ENCODE data around the gene KANSL1. TPM values are rescaled to one million over a fixed set of nuclear protein-coding genes. Genes with fewer than 3 reads are reported as not detected.
A peak's percentile ranks its signal among the peaks of the same experiment; 100 is the strongest.
"Not testable (repeated sequence)": the region's sequence is repeated elsewhere in the genome, so short reads cannot be mapped to it uniquely, and the experiment has no call there.

Gene KANSL1
- total and polyA plus RNA-seq, 7 experiments from 2014 or later = 17.4 to 230 (median 163) TPM

- ChIA-PET CTCF (interaction anchor here (0.6 to 1.3 kb wide), 3 partner anchors 9 to 1497 kb away, joined by 4 to 6 read pairs (median 4); no protein-coding TSS in a partner anchor), POLR2A (interaction anchor here (0.6 to 1.2 kb wide), 2 partner anchors 13 to 23 kb away, joined by 4 to 5 read pairs; no protein-coding TSS in a partner anchor)
- Mint-ChIP-seq H3K4me1 (peaks cover 76 to 100% (median 93%) of the 10 kb centered on the region in 7 donors), H3K27ac (peak overlapping the region in 8 of 9 donors; percentile 1 to 79 (median 46)), H3K36me3 (peaks cover 0 to 21% (median 6%) of the 10 kb centered on the region in 5 donors), H3K4me3 (peak overlapping the region; percentile 8 to 98 (median 42))
- intact Hi-C loops (cut with micrococcal nuclease) = loop anchor here in 1 of 2 donors (5.0 kb wide), 1 partner anchor 39 kb away; no protein-coding TSS in a partner anchor
- H3K9me3 ChIP-seq (ENCODE audit: control insufficient read depth in 2 of 3, low read length in 3 of 3); DNase-seq; H3K4me3 ChIP-seq (ENCODE audit: low read length); ATAC-seq; H3K27ac ChIP-seq (ENCODE audit: low read depth, low read length); H3K9me3 Mint-ChIP-seq; H3K36me3 ChIP-seq (ENCODE audit: control insufficient read depth in 2 of 3, insufficient read depth in 3 of 3, low read length in 3 of 3); H3K27me3 ChIP-seq (ENCODE audit: control insufficient read depth in 2 of 2, insufficient read depth in 2 of 2, low read length in 2 of 2); H3K27me3 Mint-ChIP-seq: not testable (repeated sequence)
- peaks cover 70 to 88% of the 10 kb centered on the region in 2 donors for H3K4me1 ChIP-seq (ENCODE audit: control insufficient read depth in 2 of 2, insufficient read depth in 2 of 2, low read length in 2 of 2)
Measured at GRCh38 chr17:46181316-46181715, 11.9 kb downstream of the KANSL1 start.

GRCh38 chr17:46180892-46181274 lies 12.3 kb downstream of the KANSL1 start:
- Histone ChIP-seq H3K27ac (ENCODE audit: low read depth, low read length) (no peak overlapping the region), H3K4me3 (ENCODE audit: low read length) (no peak overlapping the region), H3K27me3 (ENCODE audit: control insufficient read depth in 2 of 2, insufficient read depth in 2 of 2, low read length in 2 of 2) (no peaks in the 10 kb centered on the region), H3K9me3 (ENCODE audit: control insufficient read depth in 2 of 3, low read length in 3 of 3) (no peaks in the 10 kb centered on the region), H3K4me1 (ENCODE audit: control insufficient read depth in 2 of 2, insufficient read depth in 2 of 2, low read length in 2 of 2) (peaks cover 72 to 89% of the 10 kb centered on the region in 2 donors), H3K36me3 (ENCODE audit: control insufficient read depth in 2 of 3, insufficient read depth in 3 of 3, low read length in 3 of 3) (no peaks in the 10 kb centered on the region)
- ATAC-seq (no peak), DNase-seq (no peak)
- Mint-ChIP-seq H3K4me3 (peak overlapping the region in 8 of 10 donors; percentile 8 to 98 (median 58)), H3K36me3 (peaks cover 0 to 23% (median 6%) of the 10 kb centered on the region in 5 donors), H3K4me1 (peaks cover 79 to 100% (median 96%) of the 10 kb centered on the region in 7 donors), H3K9me3 (peaks cover 0 to 3% (median 0%) of the 10 kb centered on the region in 11 donors), H3K27ac (peak overlapping the region in 8 of 9 donors; percentile 1 to 79 (median 46)), H3K27me3 (no peaks in the 10 kb centered on the region)
- ChIA-PET CTCF (interaction anchor here (0.6 to 1.3 kb wide), 3 partner anchors 8 to 1496 kb away, joined by 4 to 6 read pairs (median 4); no protein-coding TSS in a partner anchor), POLR2A (interaction anchor here (0.6 to 1.2 kb wide), 2 partner anchors 13 to 22 kb away, joined by 4 to 5 read pairs; no protein-coding TSS in a partner anchor)
- intact Hi-C loops (cut with micrococcal nuclease) = loop anchor here in 1 of 2 donors (5.0 kb wide), 1 partner anchor 39 kb away; no protein-coding TSS in a partner anchor

- POLR2A ChIA-PET = interaction anchor here (0.6 to 1.6 kb wide), 4 partner anchors 14 to 135 kb away, joined by 3 to 5 read pairs (median 4); no protein-coding TSS in a partner anchor
- not testable (repeated sequence) for DNase-seq; H3K9me3 ChIP-seq (ENCODE audit: control insufficient read depth in 2 of 3, low read length in 3 of 3); ATAC-seq; H3K27me3 Mint-ChIP-seq; H3K27me3 ChIP-seq (ENCODE audit: control insufficient read depth in 2 of 2, insufficient read depth in 2 of 2, low read length in 2 of 2); H3K27ac ChIP-seq (ENCODE audit: low read depth, low read length); H3K4me3 ChIP-seq (ENCODE audit: low read length); H3K36me3 ChIP-seq (ENCODE audit: control insufficient read depth in 2 of 3, insufficient read depth in 3 of 3, low read length in 3 of 3); H3K9me3 Mint-ChIP-seq
- Mint-ChIP-seq H3K4me1 (peaks cover 77 to 100% (median 96%) of the 10 kb centered on the region in 7 donors), H3K27ac (peak overlapping the region in 5 of 9 donors; percentile 1 to 77 (median 53)), H3K4me3 (peak overlapping the region in 8 of 10 donors; percentile 13 to 98 (median 52)), H3K36me3 (peaks cover 0 to 24% (median 6%) of the 10 kb centered on the region in 5 donors)
- intact Hi-C loops (cut with micrococcal nuclease) = loop anchor here in 1 of 2 donors (5.0 kb wide), 1 partner anchor 38 kb away; no protein-coding TSS in a partner anchor
- H3K4me1 ChIP-seq (ENCODE audit: control insufficient read depth in 2 of 2, insufficient read depth in 2 of 2, low read length in 2 of 2) = peaks cover 73 to 86% of the 10 kb centered on the region in 2 donors
- CTCF ChIA-PET = interaction anchor here (0.6 to 1.3 kb wide), 4 partner anchors 8 to 1496 kb away, joined by 4 to 6 read pairs (median 4); no protein-coding TSS in a partner anchor
Measured at GRCh38 chr17:46180185-46180891, 12.9 kb downstream of the KANSL1 start.

- peak overlapping the region; percentile 12 to 86 (median 53) for H3K27ac Mint-ChIP-seq
- H3K4me1 Mint-ChIP-seq = peaks cover 73 to 100% (median 94%) of the 10 kb centered on the region in 7 donors
- POLR2A ChIA-PET = interaction anchor here (0.6 to 2.3 kb wide), 4 partner anchors 8 to 134 kb away, joined by 3 to 13 read pairs (median 4); partner anchors contain the start of gene KANSL1
- H3K27me3 Mint-ChIP-seq = no peaks in the 10 kb centered on the region
- Histone ChIP-seq H3K36me3 (ENCODE audit: control insufficient read depth in 2 of 3, insufficient read depth in 3 of 3, low read length in 3 of 3) (no peaks in the 10 kb centered on the region), H3K27ac (ENCODE audit: low read depth, low read length) (peak overlapping the region; percentile 26), H3K4me1 (ENCODE audit: control insufficient read depth in 2 of 2, insufficient read depth in 2 of 2, low read length in 2 of 2) (peaks cover 71 to 77% of the 10 kb centered on the region in 2 donors), H3K27me3 (ENCODE audit: control insufficient read depth in 2 of 2, insufficient read depth in 2 of 2, low read length in 2 of 2) (no peaks in the 10 kb centered on the region), H3K4me3 (ENCODE audit: low read length) (no peak overlapping the region), H3K9me3 (ENCODE audit: control insufficient read depth in 2 of 3, low read length in 3 of 3) (no peaks in the 10 kb centered on the region)
- peaks cover 0 to 24% (median 6%) of the 10 kb centered on the region in 5 donors for H3K36me3 Mint-ChIP-seq
- H3K4me3 Mint-ChIP-seq = peak overlapping the region; percentile 20 to 98 (median 58)
- H3K9me3 Mint-ChIP-seq = peaks cover 0 to 3% (median 0%) of the 10 kb centered on the region in 11 donors
- ATAC-seq = peak; percentile 76
- intact Hi-C loops (cut with micrococcal nuclease) = loop anchor here in 1 of 2 donors (1.0 to 5.0 kb wide), 3 partner anchors 8 to 57 kb away; no protein-coding TSS in a partner anchor
- CTCF ChIA-PET = interaction anchor here (1.3 to 2.4 kb wide), 3 partner anchors 13 to 33 kb away, joined by 4 to 7 read pairs (median 6); partner anchors contain the start of gene KANSL1
- DNase-seq = no peak
Measured at GRCh38 chr17:46179375-46179999, 13.7 kb downstream of the KANSL1 start.

GRCh38 chr17:46178550-46179214 lies 14.5 kb downstream of the KANSL1 start:
- H3K27me3 Mint-ChIP-seq = no peaks in the 10 kb centered on the region
- intact Hi-C loops (cut with micrococcal nuclease) = loop anchor here in 1 of 2 donors (1.0 to 5.0 kb wide), 3 partner anchors 9 to 56 kb away; no protein-coding TSS in a partner anchor
- ATAC-seq (peak; percentile 40), DNase-seq (no peak)
- Histone ChIP-seq H3K27me3 (ENCODE audit: control insufficient read depth in 2 of 2, insufficient read depth in 2 of 2, low read length in 2 of 2) (no peaks in the 10 kb centered on the region), H3K9me3 (ENCODE audit: control insufficient read depth in 2 of 3, low read length in 3 of 3) (no peaks in the 10 kb centered on the region), H3K4me1 (ENCODE audit: control insufficient read depth in 2 of 2, insufficient read depth in 2 of 2, low read length in 2 of 2) (peaks cover 73 to 74% of the 10 kb centered on the region in 2 donors), H3K4me3 (ENCODE audit: low read length) (no peak overlapping the region), H3K27ac (ENCODE audit: low read depth, low read length) (peak overlapping the region; percentile 26), H3K36me3 (ENCODE audit: control insufficient read depth in 2 of 3, insufficient read depth in 3 of 3, low read length in 3 of 3) (no peaks in the 10 kb centered on the region)
- CTCF ChIA-PET = interaction anchor here (1.0 to 2.4 kb wide), 6 partner anchors 8 to 34 kb away, joined by 3 to 7 read pairs (median 4); partner anchors contain the start of gene KANSL1
- peaks cover 66 to 100% (median 93%) of the 10 kb centered on the region in 7 donors for H3K4me1 Mint-ChIP-seq
- peaks cover 0 to 24% (median 6%) of the 10 kb centered on the region in 5 donors for H3K36me3 Mint-ChIP-seq
- POLR2A ChIA-PET = interaction anchor here (0.8 to 2.3 kb wide), 5 partner anchors 9 to 24 kb away, joined by 3 to 13 read pairs (median 3); partner anchors contain the start of gene KANSL1
- peaks cover 0 to 3% (median 0%) of the 10 kb centered on the region in 11 donors for H3K9me3 Mint-ChIP-seq
- peak overlapping the region in 8 of 10 donors; percentile 48 to 98 (median 62) for H3K4me3 Mint-ChIP-seq
- H3K27ac Mint-ChIP-seq = peak overlapping the region in 8 of 9 donors; percentile 46 to 81 (median 70)
